Subcutaneous abdominal adipose tissue (tissue), 5 donors: Measurements from ENCODE around the gene MACF1.
A peak's percentile ranks its signal among the peaks of the same experiment; 100 is the strongest.

Source experiments
- H3K27ac ChIP-seq: one replicate; pipeline ENCODE4 v1.7.0; 2013; ENCODE audit warnings: low read depth, mild to moderate bottlenecking, inconsistent platforms, low read length, moderate library complexity
- H3K27me3 ChIP-seq, 5 donors: one replicate each; pipeline ENCODE4 v1.7.0; 2013; ENCODE audit warnings: low read length in 5 of 5, inconsistent platforms in 1 of 5; ENCODE audit not compliant: control insufficient read depth in 5 of 5, insufficient read depth in 4 of 5
- H3K36me3 ChIP-seq, 5 donors: one replicate each; pipeline ENCODE4 v1.7.0; 2013; ENCODE audit warnings: low read length in 5 of 5; ENCODE audit not compliant: control insufficient read depth in 5 of 5, insufficient read depth in 5 of 5
- H3K4me1 ChIP-seq, 5 donors: one replicate each; pipeline ENCODE4 v1.7.0; 2013; ENCODE audit warnings: low read length in 5 of 5, mild to moderate bottlenecking in 3 of 5, moderate library complexity in 1 of 5; ENCODE audit not compliant: control insufficient read depth in 5 of 5, insufficient read depth in 5 of 5
- H3K4me3 ChIP-seq, 5 donors: one replicate each; pipeline ENCODE4 v1.7.0; 2013; ENCODE audit warnings: low read length in 5 of 5, low read depth in 1 of 5
- H3K9ac ChIP-seq, 5 donors: one replicate each; pipeline ENCODE4 v1.7.0; 2013; ENCODE audit warnings: low read length in 5 of 5, mild to moderate bottlenecking in 4 of 5, moderate library complexity in 3 of 5
- H3K9me3 ChIP-seq, 5 donors: one replicate each; pipeline ENCODE4 v1.7.0; 2013; ENCODE audit warnings: low read length in 5 of 5; ENCODE audit not compliant: control insufficient read depth in 5 of 5
- donor health status: healthy.
- donor health status: healthy.
- donor health status: healthy.
- donor health status: healthy.
- donor health status: healthy.

MACF1 gene

DNA sequence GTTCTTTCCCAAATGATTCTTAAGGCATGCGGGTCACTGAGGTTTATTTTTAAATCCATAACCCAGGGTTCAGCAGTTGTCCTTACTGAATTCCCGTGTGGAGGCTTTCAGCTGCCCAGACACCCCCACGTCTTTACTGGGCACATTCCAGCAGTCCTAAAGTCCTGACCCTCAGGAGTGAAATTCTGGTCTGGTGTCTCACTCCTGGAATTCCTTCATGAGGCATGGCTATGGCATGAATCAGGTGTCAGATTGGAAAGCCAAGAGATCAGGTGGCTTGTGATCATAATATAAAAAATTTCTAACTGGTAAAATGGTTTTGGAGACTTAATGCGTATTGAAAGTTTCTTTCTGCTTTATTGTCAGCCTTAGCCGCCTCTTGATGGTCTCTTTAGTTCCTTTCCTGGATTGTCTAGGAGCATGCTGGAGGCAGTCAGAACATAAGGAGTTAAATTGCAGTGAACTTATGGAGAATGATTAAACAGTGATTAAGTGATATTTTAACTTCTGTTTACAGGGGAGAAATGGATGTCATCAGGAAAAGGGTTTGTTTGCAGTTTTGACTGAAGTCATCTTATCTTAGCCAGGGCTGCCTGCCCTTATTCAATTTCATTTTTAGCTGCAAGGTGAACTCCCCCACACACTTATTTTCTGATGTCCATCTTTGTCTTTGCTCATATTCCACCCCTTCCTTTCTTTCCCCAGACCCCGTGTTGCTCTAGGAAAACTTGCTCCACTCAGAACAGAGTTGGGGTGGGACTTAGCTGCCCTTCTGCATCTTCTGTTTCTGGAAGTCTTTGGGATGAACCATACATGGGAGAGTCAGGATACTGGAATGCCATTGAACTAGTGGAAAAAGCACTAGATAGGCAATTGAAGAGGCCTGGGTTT lies 25.7 kb upstream of the MACF1 start:
- no peak overlapping the region for H3K4me3 ChIP-seq
- H3K9ac ChIP-seq: no peak overlapping the region
- peaks cover 2 to 35% (median 29%) of the 10 kb centered on the region in 5 donors for H3K4me1 ChIP-seq
- H3K27ac ChIP-seq: peak overlapping the region; percentile 27
- no peaks in the 10 kb centered on the region for H3K27me3 ChIP-seq
- no peaks in the 10 kb centered on the region for H3K9me3 ChIP-seq
- no peaks in the 10 kb centered on the region for H3K36me3 ChIP-seq

DNA sequence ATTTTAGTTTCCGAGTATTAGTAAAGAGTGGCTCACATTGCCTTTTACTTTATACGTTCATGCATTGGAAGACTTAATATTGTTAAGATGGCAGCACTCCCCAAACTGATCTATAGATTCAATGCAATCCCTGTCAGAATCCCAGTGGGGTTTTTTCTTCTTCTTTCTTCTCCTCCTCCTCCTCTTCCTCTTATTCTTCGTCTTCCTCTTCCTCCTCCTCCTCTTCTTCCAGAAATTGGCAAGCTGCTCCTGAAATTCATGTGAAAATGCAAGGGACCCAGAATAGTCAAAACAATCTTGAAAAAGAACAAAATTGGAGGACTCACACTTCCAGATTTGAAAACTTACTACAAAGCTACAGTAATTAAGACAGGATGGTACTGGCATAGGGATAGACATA lies 23.2 kb upstream of the MACF1 start:
- Histone ChIP-seq H3K4me3 (no peak overlapping the region), H3K36me3 (no peaks in the 10 kb centered on the region), H3K4me1 (peaks cover 2 to 39% (median 25%) of the 10 kb centered on the region in 5 donors), H3K9ac (no peak overlapping the region), H3K27ac (no peak overlapping the region), H3K27me3 (no peaks in the 10 kb centered on the region), H3K9me3 (no peaks in the 10 kb centered on the region)

DNA sequence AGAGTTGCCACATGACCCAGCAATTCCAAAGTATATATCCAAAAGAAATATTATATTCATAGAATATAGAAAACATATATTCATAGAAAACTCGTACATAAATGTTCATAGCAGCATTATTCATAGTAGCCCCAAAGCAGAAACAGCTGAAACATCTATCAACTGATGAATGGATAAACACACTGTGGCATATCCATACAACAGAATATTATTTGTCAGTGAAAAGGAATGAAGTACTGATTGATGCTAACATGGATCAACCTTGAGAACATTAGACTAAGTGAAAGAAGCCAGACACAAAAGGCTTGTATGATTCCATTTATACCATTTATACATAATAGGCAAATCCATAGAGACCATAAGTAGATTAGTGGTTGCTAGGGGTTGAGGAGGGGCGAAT lies 21.7 kb upstream of the MACF1 start:
- peaks cover 2 to 34% (median 21%) of the 10 kb centered on the region in 5 donors for H3K4me1 ChIP-seq
- no peak overlapping the region for H3K4me3 ChIP-seq
- no peaks in the 10 kb centered on the region for H3K27me3 ChIP-seq
- no peaks in the 10 kb centered on the region for H3K36me3 ChIP-seq
- no peak overlapping the region for H3K27ac ChIP-seq
- H3K9me3 ChIP-seq: no peaks in the 10 kb centered on the region
- H3K9ac ChIP-seq: no peak overlapping the region

DNA sequence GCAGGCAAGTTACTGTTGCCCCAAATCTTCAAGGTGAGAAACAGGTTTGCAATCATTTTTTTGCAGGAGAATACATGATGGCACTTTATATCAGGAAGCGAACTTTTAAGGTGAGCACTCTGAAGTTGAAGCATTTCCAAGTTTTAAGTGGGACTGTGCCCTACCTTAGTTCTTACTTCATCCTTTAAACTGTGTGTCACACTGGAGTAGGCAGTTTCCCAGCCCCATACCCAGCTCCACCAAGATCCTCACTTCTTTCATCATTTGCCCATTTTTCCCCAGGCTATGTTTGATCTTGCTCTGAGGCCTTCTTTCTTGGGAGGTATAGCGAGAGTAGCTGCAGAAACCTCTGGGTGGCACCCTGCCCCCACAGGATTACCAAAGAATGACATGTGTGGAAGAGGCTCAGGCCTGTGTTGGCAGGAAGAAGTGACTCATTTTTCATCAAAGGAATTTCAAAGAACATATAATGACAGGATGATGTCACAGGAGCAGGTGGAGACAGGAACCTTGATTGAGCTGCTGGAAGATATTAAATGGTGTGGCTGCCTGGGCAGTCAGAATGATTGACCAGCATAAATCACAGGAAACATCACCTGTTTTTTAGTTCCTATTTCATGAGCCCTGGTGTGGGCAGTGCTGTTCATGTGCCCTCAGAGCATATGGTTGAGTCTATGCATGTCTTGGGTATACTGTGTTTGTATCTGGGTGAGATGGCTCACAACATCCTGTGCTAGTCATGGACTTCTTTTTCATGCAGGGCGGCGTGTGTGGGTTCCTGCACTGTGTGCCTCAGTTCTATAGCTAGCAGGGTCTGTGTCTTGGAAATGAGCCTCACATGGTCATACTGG lies 20.8 kb upstream of the MACF1 start:
- Histone ChIP-seq H3K9me3 (no peaks in the 10 kb centered on the region), H3K36me3 (no peaks in the 10 kb centered on the region), H3K4me3 (no peak overlapping the region), H3K9ac (no peak overlapping the region), H3K4me1 (peaks cover 0 to 25% (median 12%) of the 10 kb centered on the region in 5 donors), H3K27me3 (no peaks in the 10 kb centered on the region), H3K27ac (peak overlapping the region; percentile 61)

GRCh38 chr1:39184354-39184818 lies 20.1 kb upstream of the MACF1 start:
- Histone ChIP-seq H3K27me3 (no peaks in the 10 kb centered on the region), H3K27ac (peak overlapping the region; percentile 61), H3K9ac (no peak overlapping the region), H3K36me3 (no peaks in the 10 kb centered on the region), H3K4me3 (no peak overlapping the region), H3K4me1 (peaks cover 0 to 21% (median 11%) of the 10 kb centered on the region in 5 donors), H3K9me3 (no peaks in the 10 kb centered on the region)

DNA sequence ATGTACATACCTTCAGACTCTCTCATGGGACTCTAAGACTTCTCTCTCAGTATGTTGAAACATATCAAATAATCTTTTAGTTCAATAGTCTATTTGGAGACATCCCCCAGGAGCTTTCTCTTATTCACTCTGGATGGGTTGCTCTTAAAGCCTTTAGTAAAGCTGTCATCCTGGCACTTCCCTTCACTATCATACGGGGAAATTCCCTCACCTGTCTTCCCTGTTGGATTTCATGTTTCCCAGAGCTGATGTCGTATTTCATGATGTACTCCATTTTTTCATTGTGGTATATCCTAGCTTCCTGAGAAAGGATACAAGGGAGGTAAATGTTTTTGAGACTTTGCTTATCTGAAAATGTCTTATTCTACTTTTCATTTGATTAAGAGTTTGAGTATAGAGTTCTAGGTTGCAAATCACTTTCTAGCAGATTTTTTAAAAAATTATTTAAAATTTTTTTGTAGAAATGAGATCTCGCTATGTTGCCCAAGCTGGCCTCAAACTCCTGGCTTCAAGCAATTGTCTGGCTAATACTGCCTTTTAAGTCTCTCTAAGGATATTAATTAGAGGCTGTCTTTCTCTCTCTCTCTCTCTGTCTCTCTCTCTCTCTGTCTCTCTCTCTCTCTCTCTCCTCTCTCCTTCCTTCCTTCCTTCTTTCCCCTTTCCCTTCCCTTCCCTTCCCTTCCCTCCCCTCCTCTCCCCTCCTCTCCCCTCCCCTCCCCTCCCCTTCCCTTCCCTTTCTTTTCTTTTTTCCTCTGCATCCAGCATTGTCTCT lies 17.0 kb upstream of the MACF1 start:
- no peaks in the 10 kb centered on the region for H3K9me3 ChIP-seq
- no peaks in the 10 kb centered on the region for H3K36me3 ChIP-seq
- no peaks in the 10 kb centered on the region for H3K27me3 ChIP-seq
- H3K27ac ChIP-seq: no peak overlapping the region
- no peak overlapping the region for H3K9ac ChIP-seq
- peaks cover 4 to 33% (median 22%) of the 10 kb centered on the region in 5 donors for H3K4me1 ChIP-seq
- no peak overlapping the region for H3K4me3 ChIP-seq

GRCh38 chr1:39189592-39190041 lies 14.9 kb upstream of the MACF1 start:
- peak overlapping the region in 1 of 5 donors; percentile 7 for H3K9ac ChIP-seq

DNA sequence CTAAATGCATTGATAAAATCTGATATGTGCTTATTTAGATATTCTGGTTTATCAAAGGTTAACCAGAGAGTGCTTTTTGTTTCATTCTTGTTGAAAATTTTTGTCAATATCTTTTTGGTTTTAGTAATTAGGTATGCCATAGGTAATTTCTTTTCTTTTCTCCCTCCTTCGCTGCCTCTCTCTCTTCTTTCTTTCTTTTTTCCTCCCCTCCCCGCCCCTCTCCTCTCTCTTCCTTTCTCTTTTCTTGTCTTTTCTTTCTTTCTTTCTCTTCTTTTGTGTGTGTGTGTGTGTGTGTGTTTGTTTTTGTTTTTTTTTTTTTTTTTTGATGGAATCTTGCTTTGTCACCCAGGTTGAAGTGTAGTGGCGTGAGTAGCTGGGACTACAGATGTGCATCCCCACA lies 14.4 kb upstream of the MACF1 start:
- Histone ChIP-seq H3K36me3 (no peaks in the 10 kb centered on the region), H3K9me3 (no peaks in the 10 kb centered on the region), H3K27me3 (no peaks in the 10 kb centered on the region), H3K27ac (no peak overlapping the region), H3K4me1 (peaks cover 4 to 28% (median 27%) of the 10 kb centered on the region in 5 donors), H3K4me3 (no peak overlapping the region), H3K9ac (peak overlapping the region in 1 of 5 donors; percentile 7)

More at GRCh38 chr1:39189592-39190041, 14.9 kb upstream of the MACF1 start:
- Histone ChIP-seq H3K36me3 (no peaks in the 10 kb centered on the region), H3K9me3 (no peaks in the 10 kb centered on the region), H3K27me3 (no peaks in the 10 kb centered on the region), H3K4me3 (no peak overlapping the region), H3K4me1 (peaks cover 4 to 31% (median 25%) of the 10 kb centered on the region in 5 donors), H3K27ac (no peak overlapping the region)

DNA sequence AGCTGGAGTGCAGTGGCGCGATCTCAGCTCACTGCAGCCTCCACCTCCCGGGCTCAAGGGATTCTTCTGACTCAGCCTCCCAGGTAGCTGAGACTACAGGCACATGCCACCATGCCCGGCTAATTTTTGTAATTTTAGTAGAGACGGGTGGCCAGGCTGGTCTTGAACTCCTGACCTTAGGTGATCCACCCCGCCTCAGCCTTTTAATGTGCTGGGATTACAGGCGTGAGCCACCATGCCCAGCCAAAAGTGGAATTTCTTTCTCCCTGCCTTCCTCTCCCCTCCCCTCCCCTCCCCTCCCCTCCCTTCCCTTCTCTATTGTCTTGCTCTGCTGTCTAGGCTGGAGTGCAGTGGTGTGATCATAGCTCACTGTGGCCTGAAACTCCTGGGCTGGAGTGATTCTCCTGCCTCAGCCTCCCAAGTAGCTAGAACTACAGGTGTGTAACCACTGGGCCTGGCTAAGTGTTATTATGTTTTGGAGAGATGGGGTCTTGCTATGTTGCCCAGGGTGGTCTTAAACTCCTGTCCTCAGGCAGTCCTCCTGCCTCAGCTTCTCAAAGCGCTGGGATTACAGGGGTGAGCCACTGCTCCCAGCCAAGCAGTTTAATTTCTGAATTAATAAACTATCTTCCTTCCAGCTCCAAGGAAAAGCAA lies 10.0 kb upstream of the MACF1 start:
- H3K4me1 ChIP-seq: peaks cover 4 to 39% (median 24%) of the 10 kb centered on the region in 5 donors
- peak overlapping the region; percentile 90 for H3K27ac ChIP-seq
- no peaks in the 10 kb centered on the region for H3K9me3 ChIP-seq
- H3K4me3 ChIP-seq: no peak overlapping the region
- H3K36me3 ChIP-seq: no peaks in the 10 kb centered on the region
- H3K27me3 ChIP-seq: no peaks in the 10 kb centered on the region
- no peak overlapping the region for H3K9ac ChIP-seq
